HG03575 (cell line): ENCODE data around the gene GSAP.
"Not testable (repeated sequence)": the region's sequence is repeated elsewhere in the genome, so short reads cannot be mapped to it uniquely, and the experiment has no call there.

ENCODE experiments used
- ATAC-seq: cut with Tn5 transposase; IDR thresholded peaks from one replicate; pipeline ENCODE4 v1.9.1; 2021; ENCODE audit not compliant: unreplicated experiment, insufficient number of reproducible peaks, low FRiP score; ENCODE audit errors: extremely low read depth

The GSAP gene

GRCh38 chr7:77382532-77382931, 33.6 kb downstream of the GSAP start:
- no peak for ATAC-seq

- no peak for ATAC-seq
Observed at GRCh38 chr7:77378584-77378983, 37.6 kb downstream of the GSAP start.

DNA sequence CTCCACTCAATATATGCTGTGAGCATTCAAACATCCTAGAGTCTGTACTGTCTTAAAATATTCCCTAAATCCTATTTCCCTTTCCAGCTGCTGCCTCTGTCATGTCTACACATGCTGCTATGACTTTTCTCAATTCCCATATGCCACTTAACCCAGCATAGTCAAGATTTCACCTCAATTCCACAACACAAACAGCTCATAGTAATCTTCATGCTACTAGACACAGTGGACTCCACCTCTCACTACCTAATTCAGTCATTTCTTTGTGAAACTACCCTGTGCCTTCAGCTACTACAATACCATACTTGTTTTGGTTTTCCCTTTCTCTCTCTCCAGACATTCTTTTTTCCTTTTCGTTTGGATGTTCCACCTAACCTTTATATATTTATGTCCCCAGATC, 45.5 kb downstream of the GSAP start:
- no peak for ATAC-seq

DNA sequence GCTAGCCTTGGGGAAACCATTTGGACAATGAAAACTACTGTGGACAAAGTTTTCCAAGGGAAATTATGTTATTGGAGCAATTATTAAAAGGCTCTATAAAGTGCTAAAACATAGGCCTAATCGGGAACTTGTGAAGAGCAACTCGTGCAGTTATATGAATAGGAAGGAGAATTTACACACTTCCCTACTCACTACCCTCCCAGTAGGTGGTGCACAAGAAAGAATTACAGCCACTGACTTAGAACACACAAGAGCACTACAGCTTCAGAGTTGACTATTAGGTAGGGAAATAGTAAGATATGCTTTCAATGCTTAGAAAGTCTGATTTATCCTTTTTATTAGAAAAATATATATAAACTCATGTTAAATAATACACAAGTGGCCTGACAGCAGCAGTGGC, 47.2 kb downstream of the GSAP start:
- no peak for ATAC-seq

DNA sequence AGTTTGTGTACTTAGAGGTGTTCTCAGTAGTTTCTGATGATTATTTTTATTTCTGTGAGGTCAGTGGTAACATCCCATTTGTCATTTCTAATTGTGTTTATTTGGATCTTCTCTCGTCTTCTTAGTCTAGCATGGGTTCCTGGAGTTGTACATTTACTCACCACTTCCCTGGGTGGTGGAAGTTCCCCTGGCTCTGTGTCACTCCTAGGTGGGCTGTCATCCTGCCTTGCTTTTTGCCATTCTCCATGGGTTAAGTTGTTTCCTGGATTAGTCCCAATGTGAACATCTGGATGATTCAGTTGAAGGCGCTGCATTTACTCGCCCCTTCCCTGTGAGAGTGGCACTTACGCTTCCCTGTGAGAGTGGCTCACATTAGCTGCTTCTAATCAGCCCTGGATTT, 48.2 kb downstream of the GSAP start:
- ATAC-seq, result no peak

- ATAC-seq, result no peak
Observed at GRCh38 chr7:77362905-77363304, 53.2 kb downstream of the GSAP start.

DNA sequence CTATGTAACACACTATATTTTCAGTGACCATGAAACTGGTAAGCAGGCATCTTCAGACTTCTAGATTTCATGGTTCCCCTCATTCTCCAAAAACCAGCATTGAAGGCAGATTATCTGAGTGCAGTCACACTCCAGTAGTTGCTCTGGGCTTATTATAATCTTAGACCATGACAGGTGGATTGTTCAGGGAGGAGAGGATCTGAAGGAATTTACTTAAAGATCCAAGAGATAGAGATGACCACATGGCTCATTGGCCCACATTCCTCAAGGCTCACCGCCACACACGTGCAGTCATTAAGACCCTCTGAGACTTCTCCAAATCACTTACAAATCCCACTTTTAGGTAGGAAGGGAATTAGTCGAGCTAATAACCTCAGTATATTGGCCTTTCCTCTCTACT, 55.2 kb downstream of the GSAP start:
- ATAC-seq, result no peak

DNA sequence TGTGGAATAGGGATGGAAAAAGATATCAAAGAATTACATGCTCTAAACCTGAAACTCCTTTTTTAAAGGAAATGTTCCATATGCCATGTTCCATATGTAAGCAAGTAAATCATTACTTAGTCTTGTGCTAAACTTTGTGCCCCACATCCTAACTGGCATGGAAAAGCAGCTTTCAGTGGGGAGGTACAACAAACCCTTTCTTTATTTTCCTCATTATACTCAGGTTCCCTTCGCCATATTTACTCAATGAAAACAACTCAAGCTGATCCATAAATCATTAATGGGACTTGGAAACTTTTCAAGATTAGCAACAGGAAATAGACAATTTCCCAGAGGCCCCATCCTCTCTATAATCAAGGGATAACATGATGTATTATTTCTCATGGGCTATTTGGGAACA, 56.0 kb downstream of the GSAP start:
- ATAC-seq, result no peak

DNA sequence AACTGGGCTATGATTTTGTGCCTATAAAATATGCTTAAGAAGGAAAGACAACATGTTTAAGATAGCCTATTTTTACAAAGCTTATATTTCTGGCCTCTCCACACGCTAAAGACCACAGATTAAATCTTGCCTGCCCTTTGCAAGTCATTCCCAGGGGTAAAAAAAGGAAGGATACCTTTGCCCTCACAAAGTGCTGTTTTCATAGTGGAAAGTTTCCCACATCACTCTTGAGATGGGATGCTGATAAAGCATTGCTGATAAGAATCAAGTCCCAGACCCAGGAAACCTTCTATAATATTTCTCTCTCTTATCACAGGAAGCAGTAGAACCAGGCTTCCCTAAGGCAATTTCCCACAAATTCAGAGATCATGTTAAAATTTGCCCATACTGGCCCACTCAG, 56.5 kb downstream of the GSAP start:
- no peak for ATAC-seq

- ATAC-seq, result no peak
Observed at GRCh38 chr7:77354914-77355313, 61.2 kb downstream of the GSAP start.

DNA sequence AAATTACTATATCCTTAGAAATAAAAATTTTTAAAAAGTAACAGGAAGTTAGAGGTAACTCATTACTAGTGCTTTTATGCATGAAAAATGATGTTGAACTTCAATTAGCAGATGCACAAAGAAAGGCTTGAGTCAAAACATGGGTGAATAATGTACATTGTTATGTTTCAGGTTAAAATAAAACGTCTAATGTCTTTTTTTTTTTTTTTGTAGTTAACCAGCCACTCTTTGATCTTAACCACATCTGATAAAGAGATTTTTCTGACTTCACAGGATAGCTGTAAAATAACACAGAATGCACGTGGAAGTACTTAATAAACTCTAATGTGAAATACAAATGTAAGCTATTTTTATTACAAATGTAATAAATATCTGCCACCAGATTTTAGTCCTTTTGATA, 61.7 kb downstream of the GSAP start:
- ATAC-seq, result no peak

GRCh38 chr7:77353911-77354310, 62.2 kb downstream of the GSAP start:
- no peak for ATAC-seq

GRCh38 chr7:77353407-77353721, 62.8 kb downstream of the GSAP start:
- ATAC-seq, result no peak

- no peak for ATAC-seq
Observed at GRCh38 chr7:77352665-77353406, 63.3 kb downstream of the GSAP start.

DNA sequence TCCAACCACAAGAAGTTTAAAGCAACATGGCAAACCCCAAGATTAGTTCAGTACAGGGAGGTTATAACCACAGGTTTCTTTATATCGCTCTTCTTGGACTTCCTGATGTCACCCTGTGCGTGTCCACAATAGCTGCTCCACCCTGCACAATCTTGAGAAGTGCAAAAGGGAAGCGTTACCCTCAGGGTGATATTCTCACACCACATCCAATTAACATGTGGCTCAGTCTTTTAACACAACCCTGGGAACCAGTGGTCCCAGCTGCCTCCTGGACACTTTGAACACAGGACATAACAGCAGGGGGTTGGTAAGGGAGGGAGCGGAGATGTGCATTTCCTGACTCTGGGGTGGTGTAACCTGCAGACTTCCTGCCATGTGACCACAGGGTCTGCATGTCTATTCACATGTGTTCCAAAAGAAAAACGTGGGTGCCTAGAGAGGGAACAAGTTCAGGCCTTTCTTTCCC, 64.6 kb downstream of the GSAP start:
- peak; percentile 79 for ATAC-seq

DNA sequence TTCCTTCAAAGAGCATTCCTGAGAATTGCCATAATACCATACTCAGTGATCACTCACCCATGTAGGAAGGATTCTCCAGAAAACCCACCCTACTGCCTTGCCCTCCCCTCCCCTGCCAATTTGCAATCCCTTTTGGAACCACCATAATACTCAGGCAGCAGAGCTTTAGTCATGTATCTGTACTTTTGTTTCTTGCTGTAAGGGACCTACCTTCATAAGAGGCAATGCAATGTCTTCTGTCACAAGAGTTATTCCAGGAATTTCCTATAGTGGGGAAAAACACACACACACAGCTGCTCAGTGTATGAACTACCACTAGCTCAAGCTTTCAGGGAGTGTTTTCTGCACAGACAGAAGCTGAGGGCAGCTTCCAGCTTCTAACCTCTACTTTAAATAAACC, 67.0 kb downstream of the GSAP start:
- ATAC-seq, result no peak

- ATAC-seq, result no peak
Observed at GRCh38 chr7:77348371-77348813, 67.8 kb downstream of the GSAP start.

GRCh38 chr7:77346441-77346840, 69.7 kb downstream of the GSAP start:
- ATAC-seq, result no peak

- ATAC-seq, result not testable (repeated sequence)
Observed at GRCh38 chr7:77345426-77345825, 70.7 kb downstream of the GSAP start.

DNA sequence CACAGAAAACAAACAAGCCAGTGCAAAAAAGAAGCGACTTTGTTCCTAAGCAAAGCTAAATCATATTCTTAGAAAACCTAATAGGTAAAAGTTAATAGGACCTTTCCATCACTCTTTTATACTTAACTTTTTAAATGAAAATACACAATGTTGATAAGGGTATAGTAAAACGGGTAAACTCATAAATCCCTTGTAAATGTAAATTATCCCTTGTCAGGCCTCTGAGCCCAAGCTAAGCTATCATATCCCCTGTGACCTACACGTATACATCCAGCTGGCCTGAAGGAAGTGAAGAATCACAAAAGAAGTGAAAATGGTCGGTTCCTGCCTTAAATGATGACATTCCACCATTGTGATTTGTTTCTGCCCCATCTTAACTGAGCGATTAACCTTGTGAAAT, 76.4 kb downstream of the GSAP start:
- no peak for ATAC-seq

DNA sequence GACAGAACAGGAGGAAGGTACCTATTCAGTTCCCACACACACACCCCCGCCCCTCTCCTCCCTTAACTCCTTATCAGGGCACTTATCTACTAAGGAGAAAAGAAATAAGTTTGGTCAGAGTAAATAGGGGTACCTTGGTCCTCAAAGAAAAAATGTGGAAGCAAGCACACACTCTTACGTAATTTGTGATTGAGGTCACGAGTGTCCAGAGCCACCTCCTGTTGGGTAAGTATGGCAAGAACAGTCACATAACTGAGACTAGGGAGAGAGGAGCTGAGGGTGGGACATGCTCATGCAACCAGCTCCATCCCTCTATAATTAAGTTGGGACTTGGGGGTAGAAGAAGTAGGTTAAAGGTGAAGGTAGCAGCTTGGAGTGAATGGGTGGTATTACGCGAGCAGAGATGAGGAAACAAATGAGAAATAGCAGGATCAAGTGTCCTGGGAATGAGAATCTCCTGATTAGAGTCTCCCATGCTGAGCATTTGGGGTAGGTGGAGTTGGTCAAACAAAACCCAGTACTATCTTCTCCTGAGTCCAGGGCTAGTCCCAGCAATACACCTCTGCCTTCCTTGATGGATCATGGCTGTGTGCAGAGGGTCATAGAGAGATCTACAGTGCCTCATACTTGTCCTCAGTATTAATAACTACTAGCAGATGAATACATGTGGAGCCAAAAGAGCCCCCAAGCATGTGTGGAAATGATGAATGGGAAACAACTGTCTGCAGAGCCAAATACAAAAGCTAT, 77.1 kb downstream of the GSAP start:
- no peak for ATAC-seq
